Liver (tissue), 3 donors: ENCODE data around the gene SMC4.

Experiments used
- ATF3 ChIP-seq: IDR thresholded peaks from 2 replicates; pipeline ENCODE4 v1.6.1; 2016; ENCODE audit warnings: antibody characterized with exemption
- CTCF ChIP-seq: fragments of 150-350 bp; IDR thresholded peaks from 2 replicates; pipeline ENCODE4 v1.5.1; 2017; ENCODE audit warnings: improper control_type of control experiment, low read depth, low read length; ENCODE audit not compliant: missing input control
- EGR1 ChIP-seq, 2 donors: IDR thresholded peaks; 2 replicates each; pipeline ENCODE4 v1.6.1; 2016 to 2018; ENCODE audit warnings: antibody characterized with exemption in 2 of 2, low read depth in 2 of 2
- FOXA2 ChIP-seq: IDR thresholded peaks from 2 replicates; pipeline ENCODE4 v1.6.1; 2016; ENCODE audit warnings: antibody characterized with exemption
- GABPA ChIP-seq, 2 donors: IDR thresholded peaks in 1 of 2; conservative IDR thresholded peaks in 1 of 2; 2 replicates each; pipeline ENCODE4 v1.6.1; 2016; ENCODE audit warnings: antibody characterized with exemption in 2 of 2, mild to moderate bottlenecking in 1 of 2, moderate library complexity in 1 of 2
- HNF4G ChIP-seq: IDR thresholded peaks from 2 replicates; pipeline ENCODE4 v1.6.1; 2016; ENCODE audit warnings: antibody characterized with exemption
- JUND ChIP-seq, 2 donors: IDR thresholded peaks; 2 replicates each; pipeline ENCODE4 v1.6.1; 2016; ENCODE audit warnings: antibody characterized with exemption in 2 of 2
- RAD21 ChIP-seq, 2 donors: IDR thresholded peaks; 2 replicates each; pipeline ENCODE4 v1.6.1; 2016; ENCODE audit warnings: antibody characterized with exemption in 2 of 2, mild to moderate bottlenecking in 2 of 2
- RXRA ChIP-seq, 2 donors: IDR thresholded peaks; 2 replicates each; pipeline ENCODE4 v1.6.1; 2017 to 2018; ENCODE audit warnings: antibody characterized with exemption in 2 of 2, mild to moderate bottlenecking in 1 of 2
- SP1 ChIP-seq: IDR thresholded peaks from 2 replicates; pipeline ENCODE4 v1.6.1; 2018; ENCODE audit warnings: antibody characterized with exemption, mild to moderate bottlenecking
- TAF1 ChIP-seq: conservative IDR thresholded peaks from 2 replicates; pipeline ENCODE4 v1.6.1; 2016; ENCODE audit warnings: antibody characterized with exemption, mild to moderate bottlenecking
- ZBTB33 ChIP-seq: IDR thresholded peaks from 2 replicates; pipeline ENCODE4 v1.6.1; 2016; ENCODE audit warnings: antibody characterized with exemption
- donor health status: healthy.
- donor health status: healthy.

- TF ChIP-seq CTCF, result no peak
- no peak for TF ChIP-seq SP1
- TF ChIP-seq GABPA (IDR thresholded peaks at IDR 0.05 in 1 of 2, conservative IDR thresholded peaks at IDR 0.05 in 1 of 2), result no peak
- TF ChIP-seq TAF1, result no peak
- no peak for TF ChIP-seq RXRA (IDR thresholded peaks at IDR 0.05)
- TF ChIP-seq JUND (IDR thresholded peaks at IDR 0.05), result no peak
- no peak for TF ChIP-seq HNF4G
- TF ChIP-seq RAD21 (IDR thresholded peaks at IDR 0.05), result no peak
- no peak for TF ChIP-seq ZBTB33
- no peak for TF ChIP-seq EGR1 (IDR thresholded peaks at IDR 0.05; ENCODE audit: low read depth in 2 of 2)
- no peak for TF ChIP-seq FOXA2
- TF ChIP-seq ATF3, result no peak
Measured at GRCh38 chr3:160370987-160371857, 28.2 kb upstream of the SMC4 start.
